ENCODE results near the gene CHL1. TPM values are rescaled to one million over a fixed set of nuclear protein-coding genes. Genes with fewer than 3 reads are reported as not detected.

The CHL1 gene
- total and polyA plus RNA-seq, 2 experiments from 2014 or later: 1.4 to 1.9 TPM

DNA sequence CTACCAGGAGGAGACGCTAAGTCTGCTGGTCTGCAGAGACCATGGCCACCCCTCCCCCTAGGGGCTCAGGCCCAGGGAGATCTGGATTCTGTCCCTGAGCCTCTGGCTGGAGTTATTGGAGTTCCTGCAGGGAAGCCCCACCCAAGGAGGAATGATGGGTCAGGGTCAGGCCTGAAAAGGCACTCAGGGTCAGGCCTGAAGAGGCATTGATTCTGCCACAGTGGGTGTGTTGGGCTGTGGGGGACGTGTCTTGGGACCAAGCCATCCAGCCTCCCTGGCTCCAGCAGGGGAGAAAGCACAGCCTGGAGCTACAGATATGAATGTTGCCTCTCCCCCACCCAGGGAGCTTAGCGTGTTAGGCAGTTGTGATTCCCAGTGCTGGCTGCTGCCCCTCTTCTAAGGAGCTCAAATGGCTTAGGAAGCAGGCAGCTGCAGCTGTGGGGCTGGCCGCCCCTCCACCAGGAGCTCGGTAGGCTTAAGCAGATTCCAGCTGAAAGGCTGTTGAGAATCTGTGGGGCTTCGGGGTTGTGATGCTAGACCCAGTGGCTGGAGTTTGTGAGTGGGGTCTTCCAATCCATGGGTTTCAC lies 176.7 kb downstream of the CHL1 start (continued):
- TF ChIP-seq, protein P1, sequence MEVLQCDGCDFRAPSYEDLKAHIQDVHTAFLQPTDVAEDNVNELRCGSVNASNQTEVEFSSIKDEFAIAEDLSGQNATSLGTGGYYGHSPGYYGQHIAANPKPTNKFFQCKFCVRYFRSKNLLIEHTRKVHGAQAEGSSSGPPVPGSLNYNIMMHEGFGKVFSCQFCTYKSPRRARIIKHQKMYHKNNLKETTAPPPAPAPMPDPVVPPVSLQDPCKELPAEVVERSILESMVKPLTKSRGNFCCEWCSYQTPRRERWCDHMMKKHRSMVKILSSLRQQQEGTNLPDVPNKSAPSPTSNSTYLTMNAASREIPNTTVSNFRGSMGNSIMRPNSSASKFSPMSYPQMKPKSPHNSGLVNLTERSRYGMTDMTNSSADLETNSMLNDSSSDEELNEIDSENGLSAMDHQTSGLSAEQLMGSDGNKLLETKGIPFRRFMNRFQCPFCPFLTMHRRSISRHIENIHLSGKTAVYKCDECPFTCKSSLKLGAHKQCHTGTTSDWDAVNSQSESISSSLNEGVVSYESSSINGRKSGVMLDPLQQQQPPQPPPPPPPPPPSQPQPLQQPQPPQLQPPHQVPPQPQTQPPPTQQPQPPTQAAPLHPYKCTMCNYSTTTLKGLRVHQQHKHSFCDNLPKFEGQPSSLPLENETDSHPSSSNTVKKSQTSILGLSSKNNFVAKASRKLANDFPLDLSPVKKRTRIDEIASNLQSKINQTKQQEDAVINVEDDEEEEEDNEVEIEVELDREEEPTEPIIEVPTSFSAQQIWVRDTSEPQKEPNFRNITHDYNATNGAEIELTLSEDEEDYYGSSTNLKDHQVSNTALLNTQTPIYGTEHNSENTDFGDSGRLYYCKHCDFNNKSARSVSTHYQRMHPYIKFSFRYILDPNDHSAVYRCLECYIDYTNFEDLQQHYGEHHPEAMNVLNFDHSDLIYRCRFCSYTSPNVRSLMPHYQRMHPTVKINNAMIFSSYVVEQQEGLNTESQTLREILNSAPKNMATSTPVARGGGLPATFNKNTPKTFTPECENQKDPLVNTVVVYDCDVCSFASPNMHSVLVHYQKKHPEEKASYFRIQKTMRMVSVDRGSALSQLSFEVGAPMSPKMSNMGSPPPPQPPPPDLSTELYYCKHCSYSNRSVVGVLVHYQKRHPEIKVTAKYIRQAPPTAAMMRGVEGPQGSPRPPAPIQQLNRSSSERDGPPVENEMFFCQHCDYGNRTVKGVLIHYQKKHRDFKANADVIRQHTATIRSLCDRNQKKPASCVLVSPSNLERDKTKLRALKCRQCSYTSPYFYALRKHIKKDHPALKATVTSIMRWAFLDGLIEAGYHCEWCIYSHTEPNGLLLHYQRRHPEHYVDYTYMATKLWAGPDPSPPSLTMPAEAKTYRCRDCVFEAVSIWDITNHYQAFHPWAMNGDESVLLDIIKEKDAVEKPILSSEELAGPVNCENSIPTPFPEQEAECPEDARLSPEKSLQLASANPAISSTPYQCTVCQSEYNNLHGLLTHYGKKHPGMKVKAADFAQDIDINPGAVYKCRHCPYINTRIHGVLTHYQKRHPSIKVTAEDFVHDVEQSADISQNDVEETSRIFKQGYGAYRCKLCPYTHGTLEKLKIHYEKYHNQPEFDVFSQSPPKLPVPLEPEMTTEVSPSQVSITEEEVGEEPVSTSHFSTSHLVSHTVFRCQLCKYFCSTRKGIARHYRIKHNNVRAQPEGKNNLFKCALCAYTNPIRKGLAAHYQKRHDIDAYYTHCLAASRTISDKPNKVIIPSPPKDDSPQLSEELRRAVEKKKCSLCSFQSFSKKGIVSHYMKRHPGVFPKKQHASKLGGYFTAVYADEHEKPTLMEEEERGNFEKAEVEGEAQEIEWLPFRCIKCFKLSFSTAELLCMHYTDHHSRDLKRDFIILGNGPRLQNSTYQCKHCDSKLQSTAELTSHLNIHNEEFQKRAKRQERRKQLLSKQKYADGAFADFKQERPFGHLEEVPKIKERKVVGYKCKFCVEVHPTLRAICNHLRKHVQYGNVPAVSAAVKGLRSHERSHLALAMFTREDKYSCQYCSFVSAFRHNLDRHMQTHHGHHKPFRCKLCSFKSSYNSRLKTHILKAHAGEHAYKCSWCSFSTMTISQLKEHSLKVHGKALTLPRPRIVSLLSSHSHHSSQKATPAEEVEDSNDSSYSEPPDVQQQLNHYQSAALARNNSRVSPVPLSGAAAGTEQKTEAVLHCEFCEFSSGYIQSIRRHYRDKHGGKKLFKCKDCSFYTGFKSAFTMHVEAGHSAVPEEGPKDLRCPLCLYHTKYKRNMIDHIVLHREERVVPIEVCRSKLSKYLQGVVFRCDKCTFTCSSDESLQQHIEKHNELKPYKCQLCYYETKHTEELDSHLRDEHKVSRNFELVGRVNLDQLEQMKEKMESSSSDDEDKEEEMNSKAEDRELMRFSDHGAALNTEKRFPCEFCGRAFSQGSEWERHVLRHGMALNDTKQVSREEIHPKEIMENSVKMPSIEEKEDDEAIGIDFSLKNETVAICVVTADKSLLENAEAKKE (CRISPR knock-in tag; IDR thresholded peaks at IDR 0.05): no peak
- TF ChIP-seq JUNB (IDR thresholded peaks at IDR 0.05; ENCODE audit: unreplicated experiment): no peak
- TF ChIP-seq EZH2 (IDR thresholded peaks at IDR 0.05; ENCODE audit: low read depth, unreplicated experiment): no peak
- TF ChIP-seq CREB1 (CRISPR knock-in tag; IDR thresholded peaks at IDR 0.05; ENCODE audit: low read depth): no peak
- TF ChIP-seq ZNF114 (CRISPR knock-in tag; IDR thresholded peaks at IDR 0.05): no peak
- no peak for TF ChIP-seq NANOG (IDR thresholded peaks at IDR 0.05; ENCODE audit: borderline replicate concordance)
- no peak for TF ChIP-seq STAT1 (IDR thresholded peaks at IDR 0.05; ENCODE audit: unreplicated experiment)
- TF ChIP-seq, protein P2, sequence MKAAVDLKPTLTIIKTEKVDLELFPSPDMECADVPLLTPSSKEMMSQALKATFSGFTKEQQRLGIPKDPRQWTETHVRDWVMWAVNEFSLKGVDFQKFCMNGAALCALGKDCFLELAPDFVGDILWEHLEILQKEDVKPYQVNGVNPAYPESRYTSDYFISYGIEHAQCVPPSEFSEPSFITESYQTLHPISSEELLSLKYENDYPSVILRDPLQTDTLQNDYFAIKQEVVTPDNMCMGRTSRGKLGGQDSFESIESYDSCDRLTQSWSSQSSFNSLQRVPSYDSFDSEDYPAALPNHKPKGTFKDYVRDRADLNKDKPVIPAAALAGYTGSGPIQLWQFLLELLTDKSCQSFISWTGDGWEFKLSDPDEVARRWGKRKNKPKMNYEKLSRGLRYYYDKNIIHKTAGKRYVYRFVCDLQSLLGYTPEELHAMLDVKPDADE (IDR thresholded peaks at IDR 0.05): no peak
- no peak for TF ChIP-seq ZNF331 (CRISPR knock-in tag; IDR thresholded peaks at IDR 0.05; ENCODE audit: low read depth)
- no peak for TF ChIP-seq EZH2phosphoT487 (IDR thresholded peaks at IDR 0.05; ENCODE audit: unreplicated experiment)
- TF ChIP-seq, protein P3, sequence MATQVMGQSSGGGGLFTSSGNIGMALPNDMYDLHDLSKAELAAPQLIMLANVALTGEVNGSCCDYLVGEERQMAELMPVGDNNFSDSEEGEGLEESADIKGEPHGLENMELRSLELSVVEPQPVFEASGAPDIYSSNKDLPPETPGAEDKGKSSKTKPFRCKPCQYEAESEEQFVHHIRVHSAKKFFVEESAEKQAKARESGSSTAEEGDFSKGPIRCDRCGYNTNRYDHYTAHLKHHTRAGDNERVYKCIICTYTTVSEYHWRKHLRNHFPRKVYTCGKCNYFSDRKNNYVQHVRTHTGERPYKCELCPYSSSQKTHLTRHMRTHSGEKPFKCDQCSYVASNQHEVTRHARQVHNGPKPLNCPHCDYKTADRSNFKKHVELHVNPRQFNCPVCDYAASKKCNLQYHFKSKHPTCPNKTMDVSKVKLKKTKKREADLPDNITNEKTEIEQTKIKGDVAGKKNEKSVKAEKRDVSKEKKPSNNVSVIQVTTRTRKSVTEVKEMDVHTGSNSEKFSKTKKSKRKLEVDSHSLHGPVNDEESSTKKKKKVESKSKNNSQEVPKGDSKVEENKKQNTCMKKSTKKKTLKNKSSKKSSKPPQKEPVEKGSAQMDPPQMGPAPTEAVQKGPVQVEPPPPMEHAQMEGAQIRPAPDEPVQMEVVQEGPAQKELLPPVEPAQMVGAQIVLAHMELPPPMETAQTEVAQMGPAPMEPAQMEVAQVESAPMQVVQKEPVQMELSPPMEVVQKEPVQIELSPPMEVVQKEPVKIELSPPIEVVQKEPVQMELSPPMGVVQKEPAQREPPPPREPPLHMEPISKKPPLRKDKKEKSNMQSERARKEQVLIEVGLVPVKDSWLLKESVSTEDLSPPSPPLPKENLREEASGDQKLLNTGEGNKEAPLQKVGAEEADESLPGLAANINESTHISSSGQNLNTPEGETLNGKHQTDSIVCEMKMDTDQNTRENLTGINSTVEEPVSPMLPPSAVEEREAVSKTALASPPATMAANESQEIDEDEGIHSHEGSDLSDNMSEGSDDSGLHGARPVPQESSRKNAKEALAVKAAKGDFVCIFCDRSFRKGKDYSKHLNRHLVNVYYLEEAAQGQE (IDR thresholded peaks at IDR 0.05; ENCODE audit: unreplicated experiment): no peak
